ENCODE results near the gene UBE2V1.

The UBE2V1 gene

GRCh38 chr20:50038169-50038568 is 74.8 kb downstream of the UBE2V1 start:
- no peak for DNase-seq
- H3K9ac ChIP-seq (ENCODE audit: low read length), result no peak overlapping the region
- no peaks in the 10 kb centered on the region for H3K79me2 ChIP-seq (ENCODE audit: low read length)
- TF ChIP-seq, protein P1, sequence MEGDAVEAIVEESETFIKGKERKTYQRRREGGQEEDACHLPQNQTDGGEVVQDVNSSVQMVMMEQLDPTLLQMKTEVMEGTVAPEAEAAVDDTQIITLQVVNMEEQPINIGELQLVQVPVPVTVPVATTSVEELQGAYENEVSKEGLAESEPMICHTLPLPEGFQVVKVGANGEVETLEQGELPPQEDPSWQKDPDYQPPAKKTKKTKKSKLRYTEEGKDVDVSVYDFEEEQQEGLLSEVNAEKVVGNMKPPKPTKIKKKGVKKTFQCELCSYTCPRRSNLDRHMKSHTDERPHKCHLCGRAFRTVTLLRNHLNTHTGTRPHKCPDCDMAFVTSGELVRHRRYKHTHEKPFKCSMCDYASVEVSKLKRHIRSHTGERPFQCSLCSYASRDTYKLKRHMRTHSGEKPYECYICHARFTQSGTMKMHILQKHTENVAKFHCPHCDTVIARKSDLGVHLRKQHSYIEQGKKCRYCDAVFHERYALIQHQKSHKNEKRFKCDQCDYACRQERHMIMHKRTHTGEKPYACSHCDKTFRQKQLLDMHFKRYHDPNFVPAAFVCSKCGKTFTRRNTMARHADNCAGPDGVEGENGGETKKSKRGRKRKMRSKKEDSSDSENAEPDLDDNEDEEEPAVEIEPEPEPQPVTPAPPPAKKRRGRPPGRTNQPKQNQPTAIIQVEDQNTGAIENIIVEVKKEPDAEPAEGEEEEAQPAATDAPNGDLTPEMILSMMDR (IDR thresholded peaks at IDR 0.05; ENCODE audit: low read length), result no peak
- no peak for TF ChIP-seq EZH2 (optimal IDR thresholded peaks at IDR 0.05; ENCODE audit: low read depth, low read length)
- H2AFZ ChIP-seq (ENCODE audit: low read length), result no peak overlapping the region
- no peaks in the 10 kb centered on the region for H3K36me3 ChIP-seq (replicated peaks; ENCODE audit: insufficient read depth, low read length)
- H3K4me1 ChIP-seq (ENCODE audit: low read length), result no peaks in the 10 kb centered on the region
- no peak overlapping the region for H3K27ac ChIP-seq (ENCODE audit: low read length)
- H3K9me3 ChIP-seq (replicated peaks; ENCODE audit: insufficient read depth, low read length), result no peaks in the 10 kb centered on the region
- no peaks in the 10 kb centered on the region for H3K27me3 ChIP-seq (replicated peaks; ENCODE audit: insufficient read depth, low read length)
- H3K4me2 ChIP-seq (ENCODE audit: low read depth, low read length), result no peak overlapping the region
- H3K9me2 ChIP-seq (replicated peaks; ENCODE audit: insufficient read depth, low read length), result no peaks in the 10 kb centered on the region
- H4K20me1 ChIP-seq (ENCODE audit: insufficient read depth, low read length), result no peaks in the 10 kb centered on the region
- H3K4me3 ChIP-seq (ENCODE audit: low read length), result no peak overlapping the region
- no peaks in the 10 kb centered on the region for H3F3A ChIP-seq (ENCODE audit: insufficient read depth, low read length)

GRCh38 chr20:50037575-50037974 is 75.4 kb downstream of the UBE2V1 start:
- no peak overlapping the region for H2AFZ ChIP-seq (ENCODE audit: low read length)
- H3K79me2 ChIP-seq (ENCODE audit: low read length), result no peaks in the 10 kb centered on the region
- no peaks in the 10 kb centered on the region for H3K36me3 ChIP-seq (replicated peaks; ENCODE audit: insufficient read depth, low read length)
- no peak overlapping the region for H3K27ac ChIP-seq (ENCODE audit: low read length)
- H3F3A ChIP-seq (ENCODE audit: insufficient read depth, low read length), result no peaks in the 10 kb centered on the region
- H3K4me1 ChIP-seq (ENCODE audit: low read length), result no peaks in the 10 kb centered on the region
- no peaks in the 10 kb centered on the region for H4K20me1 ChIP-seq (ENCODE audit: insufficient read depth, low read length)
- H3K9ac ChIP-seq (ENCODE audit: low read length), result no peak overlapping the region
- H3K9me2 ChIP-seq (replicated peaks; ENCODE audit: insufficient read depth, low read length), result no peaks in the 10 kb centered on the region
- H3K4me2 ChIP-seq (ENCODE audit: low read depth, low read length), result no peak overlapping the region
- no peaks in the 10 kb centered on the region for H3K27me3 ChIP-seq (replicated peaks; ENCODE audit: insufficient read depth, low read length)
- DNase-seq, result no peak
- TF ChIP-seq EZH2phosphoT487 (IDR thresholded peaks at IDR 0.05; ENCODE audit: low read length), result no peak
- TF ChIP-seq EZH2 (optimal IDR thresholded peaks at IDR 0.05; ENCODE audit: low read depth, low read length), result no peak
- TF ChIP-seq, protein P1 (IDR thresholded peaks at IDR 0.05; ENCODE audit: low read length), result no peak
- no peaks in the 10 kb centered on the region for H3K9me3 ChIP-seq (replicated peaks; ENCODE audit: insufficient read depth, low read length)
- H3K4me3 ChIP-seq (ENCODE audit: low read length), result no peak overlapping the region

- no peak for DNase-seq
- H3K9ac ChIP-seq (ENCODE audit: low read length), result no peak overlapping the region
- H3F3A ChIP-seq (ENCODE audit: insufficient read depth, low read length), result no peaks in the 10 kb centered on the region
- no peaks in the 10 kb centered on the region for H3K79me2 ChIP-seq (ENCODE audit: low read length)
- H3K9me2 ChIP-seq (replicated peaks; ENCODE audit: insufficient read depth, low read length), result no peaks in the 10 kb centered on the region
- no peaks in the 10 kb centered on the region for H3K27me3 ChIP-seq (replicated peaks; ENCODE audit: insufficient read depth, low read length)
- no peak overlapping the region for H3K4me3 ChIP-seq (ENCODE audit: low read length)
- H3K4me1 ChIP-seq (ENCODE audit: low read length), result no peaks in the 10 kb centered on the region
- no peak overlapping the region for H3K4me2 ChIP-seq (ENCODE audit: low read depth, low read length)
- H3K27ac ChIP-seq (ENCODE audit: low read length), result no peak overlapping the region
- H2AFZ ChIP-seq (ENCODE audit: low read length), result no peak overlapping the region
- no peaks in the 10 kb centered on the region for H4K20me1 ChIP-seq (ENCODE audit: insufficient read depth, low read length)
- no peaks in the 10 kb centered on the region for H3K9me3 ChIP-seq (replicated peaks; ENCODE audit: insufficient read depth, low read length)
- TF ChIP-seq, protein P1 (IDR thresholded peaks at IDR 0.05; ENCODE audit: low read length), result no peak
- TF ChIP-seq EZH2 (optimal IDR thresholded peaks at IDR 0.05; ENCODE audit: low read depth, low read length) (no peak), EZH2phosphoT487 (IDR thresholded peaks at IDR 0.05; ENCODE audit: low read length) (no peak)
- H3K36me3 ChIP-seq (replicated peaks; ENCODE audit: insufficient read depth, low read length), result no peaks in the 10 kb centered on the region
These were observed 75.8 kb downstream of the UBE2V1 start for GRCh38 chr20:50037123-50037522.
